Measurements from ENCODE around the gene ATP6V1G1.

ATP6V1G1 gene

GRCh38 chr9:114604989-114605388 is 17.4 kb downstream of the ATP6V1G1 start:
- Mint-ChIP-seq H3K27ac (peak overlapping the region; percentile 73), H3K36me3 (ENCODE audit: low read depth) (peaks cover 30% of the 10 kb centered on the region), H3K27me3 (ENCODE audit: low read depth, poor library complexity) (peaks cover 15% of the 10 kb centered on the region), H3K4me1 (peaks cover 48% of the 10 kb centered on the region), H3K4me3 (peak overlapping the region; percentile 19), H3K9me3 (peaks cover 13% of the 10 kb centered on the region)
- DNase-seq: no peak
- TF ChIP-seq, protein P1, sequence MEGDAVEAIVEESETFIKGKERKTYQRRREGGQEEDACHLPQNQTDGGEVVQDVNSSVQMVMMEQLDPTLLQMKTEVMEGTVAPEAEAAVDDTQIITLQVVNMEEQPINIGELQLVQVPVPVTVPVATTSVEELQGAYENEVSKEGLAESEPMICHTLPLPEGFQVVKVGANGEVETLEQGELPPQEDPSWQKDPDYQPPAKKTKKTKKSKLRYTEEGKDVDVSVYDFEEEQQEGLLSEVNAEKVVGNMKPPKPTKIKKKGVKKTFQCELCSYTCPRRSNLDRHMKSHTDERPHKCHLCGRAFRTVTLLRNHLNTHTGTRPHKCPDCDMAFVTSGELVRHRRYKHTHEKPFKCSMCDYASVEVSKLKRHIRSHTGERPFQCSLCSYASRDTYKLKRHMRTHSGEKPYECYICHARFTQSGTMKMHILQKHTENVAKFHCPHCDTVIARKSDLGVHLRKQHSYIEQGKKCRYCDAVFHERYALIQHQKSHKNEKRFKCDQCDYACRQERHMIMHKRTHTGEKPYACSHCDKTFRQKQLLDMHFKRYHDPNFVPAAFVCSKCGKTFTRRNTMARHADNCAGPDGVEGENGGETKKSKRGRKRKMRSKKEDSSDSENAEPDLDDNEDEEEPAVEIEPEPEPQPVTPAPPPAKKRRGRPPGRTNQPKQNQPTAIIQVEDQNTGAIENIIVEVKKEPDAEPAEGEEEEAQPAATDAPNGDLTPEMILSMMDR (IDR thresholded peaks at IDR 0.05): no peak

DNA sequence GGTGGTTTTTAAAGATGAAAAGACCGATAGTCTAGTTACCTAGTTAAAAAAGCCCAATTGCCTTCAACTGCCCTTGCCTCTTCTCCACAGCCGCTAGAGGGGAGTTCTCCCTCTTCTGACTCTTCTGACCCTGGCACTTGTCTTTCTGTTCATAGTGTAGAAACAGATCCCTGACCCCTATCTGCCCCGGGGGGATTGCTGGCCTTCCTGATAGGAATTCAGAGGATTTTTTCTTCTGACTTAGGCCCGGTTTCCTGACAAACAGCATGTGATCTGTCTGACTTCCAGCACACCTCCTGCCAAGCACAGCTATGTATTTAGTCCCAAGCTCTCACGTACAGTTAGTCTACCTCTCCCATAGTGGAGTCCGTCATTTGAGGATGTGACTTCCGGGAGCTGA is 18.5 kb downstream of the ATP6V1G1 start:
- DNase-seq: peak; percentile 47
- H3K4me1 Mint-ChIP-seq: peaks cover 48% of the 10 kb centered on the region
- H3K27me3 Mint-ChIP-seq (ENCODE audit: low read depth, poor library complexity): peaks cover 15% of the 10 kb centered on the region
- no peak overlapping the region for H3K4me3 Mint-ChIP-seq
- TF ChIP-seq, protein P1 (IDR thresholded peaks at IDR 0.05): no peak
- H3K9me3 Mint-ChIP-seq: peaks cover 10% of the 10 kb centered on the region
- peaks cover 20% of the 10 kb centered on the region for H3K36me3 Mint-ChIP-seq (ENCODE audit: low read depth)
- peak overlapping the region; percentile 3 for H3K27ac Mint-ChIP-seq

DNA sequence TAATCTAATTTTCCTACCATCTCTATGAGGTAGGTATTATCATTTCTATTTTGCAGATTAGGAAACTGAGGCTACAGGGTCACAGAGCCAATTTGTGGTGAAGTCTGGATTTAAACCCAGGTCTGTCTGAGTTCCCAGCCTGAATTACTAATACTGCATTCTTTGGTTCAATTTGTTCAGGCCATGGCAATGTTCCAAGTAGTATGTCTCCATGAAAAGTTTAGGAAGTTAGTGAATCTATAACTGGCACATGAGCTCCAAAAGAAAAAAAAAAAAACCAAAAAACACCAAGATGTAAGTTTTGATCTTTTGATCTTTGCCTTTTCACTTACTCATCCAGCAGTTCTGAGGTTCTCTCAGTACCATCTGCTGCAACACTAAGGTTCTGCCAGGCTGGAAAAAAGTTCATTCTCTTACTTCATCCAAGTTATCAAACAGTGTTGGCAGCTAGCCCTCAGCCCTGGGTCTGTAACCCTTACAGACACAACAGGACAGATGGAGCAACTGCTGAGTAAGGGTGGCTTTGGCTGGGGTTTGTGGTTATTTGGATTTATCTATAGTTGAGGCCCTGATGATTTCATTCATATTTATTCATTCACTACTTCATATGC is 19.1 kb downstream of the ATP6V1G1 start:
- no peak overlapping the region for H3K27ac Mint-ChIP-seq
- TF ChIP-seq, protein P1 (IDR thresholded peaks at IDR 0.05): no peak
- peaks cover 5% of the 10 kb centered on the region for H3K9me3 Mint-ChIP-seq
- peaks cover 13% of the 10 kb centered on the region for H3K36me3 Mint-ChIP-seq (ENCODE audit: low read depth)
- H3K4me3 Mint-ChIP-seq: no peak overlapping the region
- H3K27me3 Mint-ChIP-seq (ENCODE audit: low read depth, poor library complexity): peaks cover 15% of the 10 kb centered on the region
- no peak for DNase-seq
- H3K4me1 Mint-ChIP-seq: peaks cover 48% of the 10 kb centered on the region

GRCh38 chr9:114607671-114608524 is 20.3 kb downstream of the ATP6V1G1 start:
- no peak for DNase-seq
- Mint-ChIP-seq H3K4me1 (peaks cover 60% of the 10 kb centered on the region), H3K4me3 (no peak overlapping the region), H3K27me3 (ENCODE audit: low read depth, poor library complexity) (peaks cover 15% of the 10 kb centered on the region), H3K36me3 (ENCODE audit: low read depth) (peaks cover 1% of the 10 kb centered on the region), H3K27ac (peak overlapping the region; percentile 58), H3K9me3 (no peaks in the 10 kb centered on the region)
- TF ChIP-seq, protein P1 (IDR thresholded peaks at IDR 0.05): no peak

DNA sequence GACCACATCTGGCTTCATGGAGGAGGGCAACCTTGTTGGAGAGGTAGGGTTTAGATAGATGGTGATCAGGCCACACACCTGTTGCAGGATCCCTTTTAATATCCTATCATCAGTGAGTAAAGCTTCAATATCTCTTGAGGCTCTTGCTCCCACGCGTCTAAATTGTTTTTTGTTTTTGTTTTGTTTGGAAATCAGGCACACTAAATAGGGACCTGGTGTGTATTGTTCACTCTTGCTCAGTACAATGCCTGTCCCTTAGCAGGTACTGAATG is 20.9 kb downstream of the ATP6V1G1 start:
- peaks cover 64% of the 10 kb centered on the region for H3K4me1 Mint-ChIP-seq

More for the DNA sequence above, 20.9 kb downstream of the ATP6V1G1 start:
- Mint-ChIP-seq H3K9me3 (no peaks in the 10 kb centered on the region), H3K4me3 (no peak overlapping the region), H3K27me3 (ENCODE audit: low read depth, poor library complexity) (peaks cover 15% of the 10 kb centered on the region), H3K36me3 (ENCODE audit: low read depth) (no peaks in the 10 kb centered on the region), H3K27ac (no peak overlapping the region)
- DNase-seq: no peak
- TF ChIP-seq, protein P1 (IDR thresholded peaks at IDR 0.05): no peak
